Right lobe of liver (tissue), 4 donors: ENCODE data around the gene COX7A1.

Experiments used
- POLR2A ChIP-seq: fragments of 450-650 bp; IDR thresholded peaks from one replicate; pipeline ENCODE4 v1.6.1; 2017; ENCODE audit warnings: antibody characterized with exemption, mild to moderate bottlenecking
- TF ChIP-seq, protein P1 (sequence below), 4 donors: fragments of 200-600 bp in 3 of 4; fragments of 450-650 bp in 1 of 4; IDR thresholded peaks; one replicate each; pipeline versions ENCODE4 v1.5.1 to v1.8.0; 2016 to 2022; ENCODE audit warnings: antibody characterized with exemption in 4 of 4, mild to moderate bottlenecking in 2 of 4
- donor health status: DM: no; HTN: no; CAD: no.
- donor health status: DM: no; HTN: no; CAD: no.
- donor health status: DM: no; HTN: yes; CAD: no.

DNA sequence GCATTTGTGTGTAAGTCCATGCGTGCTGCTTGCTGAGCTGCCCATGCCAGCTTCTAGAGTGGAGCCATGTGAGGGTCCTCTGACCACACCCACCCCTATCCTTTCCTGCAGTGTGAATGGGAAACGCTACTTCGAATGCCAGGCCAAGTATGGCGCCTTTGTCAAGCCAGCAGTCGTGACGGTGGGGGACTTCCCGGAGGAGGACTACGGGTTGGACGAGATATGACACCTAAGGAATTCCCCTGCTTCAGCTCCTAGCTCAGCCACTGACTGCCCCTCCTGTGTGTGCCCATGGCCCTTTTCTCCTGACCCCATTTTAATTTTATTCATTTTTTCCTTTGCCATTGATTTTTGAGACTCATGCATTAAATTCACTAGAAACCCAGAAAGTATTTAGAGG is 26.7 kb downstream of the COX7A1 start:
- TF ChIP-seq, protein P1, sequence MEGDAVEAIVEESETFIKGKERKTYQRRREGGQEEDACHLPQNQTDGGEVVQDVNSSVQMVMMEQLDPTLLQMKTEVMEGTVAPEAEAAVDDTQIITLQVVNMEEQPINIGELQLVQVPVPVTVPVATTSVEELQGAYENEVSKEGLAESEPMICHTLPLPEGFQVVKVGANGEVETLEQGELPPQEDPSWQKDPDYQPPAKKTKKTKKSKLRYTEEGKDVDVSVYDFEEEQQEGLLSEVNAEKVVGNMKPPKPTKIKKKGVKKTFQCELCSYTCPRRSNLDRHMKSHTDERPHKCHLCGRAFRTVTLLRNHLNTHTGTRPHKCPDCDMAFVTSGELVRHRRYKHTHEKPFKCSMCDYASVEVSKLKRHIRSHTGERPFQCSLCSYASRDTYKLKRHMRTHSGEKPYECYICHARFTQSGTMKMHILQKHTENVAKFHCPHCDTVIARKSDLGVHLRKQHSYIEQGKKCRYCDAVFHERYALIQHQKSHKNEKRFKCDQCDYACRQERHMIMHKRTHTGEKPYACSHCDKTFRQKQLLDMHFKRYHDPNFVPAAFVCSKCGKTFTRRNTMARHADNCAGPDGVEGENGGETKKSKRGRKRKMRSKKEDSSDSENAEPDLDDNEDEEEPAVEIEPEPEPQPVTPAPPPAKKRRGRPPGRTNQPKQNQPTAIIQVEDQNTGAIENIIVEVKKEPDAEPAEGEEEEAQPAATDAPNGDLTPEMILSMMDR (IDR thresholded peaks at IDR 0.05): no peak
- no peak for TF ChIP-seq POLR2A
